ENCODE measurements around the gene SOS1. TPM values are rescaled to one million over a fixed set of nuclear protein-coding genes. Genes with fewer than 3 reads are reported as not detected.

Gene SOS1
- total and polyA plus RNA-seq, 2 of the 13 experiments (the other 11 are each of a cell fraction or from before 2014, with no cell fraction given), result 20.8 to 60.4 TPM

DNA sequence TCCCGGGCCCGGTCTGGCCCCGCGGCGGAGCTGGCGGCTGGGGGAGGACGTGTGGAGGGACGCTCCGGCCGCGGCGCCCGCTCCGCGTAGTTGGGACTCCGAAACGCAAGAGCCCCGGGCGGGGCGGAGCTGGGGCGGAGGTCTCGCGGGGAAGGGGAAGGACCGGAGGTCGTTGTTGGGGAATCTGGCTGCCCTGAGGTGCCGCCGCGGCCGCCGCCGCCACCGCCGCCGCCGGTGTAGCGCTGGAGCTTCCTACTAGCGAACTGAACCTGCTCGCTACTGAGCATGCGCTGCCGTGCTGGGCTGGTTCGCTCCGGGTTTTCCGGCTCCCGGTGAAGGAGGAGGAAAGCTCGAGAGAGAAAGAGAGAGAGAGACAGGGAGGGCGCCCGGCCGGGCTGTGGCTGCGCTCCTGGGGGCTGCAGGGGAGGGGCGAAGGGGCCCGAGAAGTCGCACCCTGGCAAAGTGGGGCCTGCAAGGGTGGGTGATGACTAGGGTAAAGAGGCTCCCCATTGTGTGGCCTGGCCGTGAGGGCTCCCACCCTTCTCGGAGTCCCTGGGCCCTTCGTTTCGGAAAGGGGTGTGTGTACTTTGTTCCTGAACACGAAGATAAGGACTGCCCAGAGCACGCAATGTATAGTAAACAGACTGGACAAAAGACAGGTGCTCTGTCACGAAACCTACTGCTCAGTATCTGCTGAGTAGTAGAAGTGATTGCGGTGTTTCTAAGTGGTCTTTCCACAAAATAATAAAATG, at the start of gene SOS1 (continued):
- TF ChIP-seq ZNF580 (CRISPR knock-in tag; IDR thresholded peaks at IDR 0.05; ENCODE audit: borderline replicate concordance, low read depth) (peak; percentile 94; the same call in 1 of the 2 replicates), ZNF20 (CRISPR knock-in tag; IDR thresholded peaks at IDR 0.05) (no peak), ZNF530 (CRISPR knock-in tag; IDR thresholded peaks at IDR 0.05; ENCODE audit: low read depth) (no peak; the same call in 1 of the 2 replicates), ZNF850 (CRISPR knock-in tag; conservative IDR thresholded peaks at IDR 0.05) (no peak), ZNF777 (CRISPR knock-in tag; IDR thresholded peaks at IDR 0.05) (peak; percentile 2; the same call in 1 of the 2 replicates), SALL2 (CRISPR knock-in tag; IDR thresholded peaks at IDR 0.05) (no peak; the same call in 1 of the 2 replicates), IKZF5 (CRISPR knock-in tag; IDR thresholded peaks at IDR 0.05) (peak; percentile 97), ZXDC (CRISPR knock-in tag; IDR thresholded peaks at IDR 0.05) (peak; percentile 52; the same call in 1 of the 2 replicates), ZNF704 (CRISPR knock-in tag; IDR thresholded peaks at IDR 0.05; ENCODE audit: borderline replicate concordance) (no peak; the same call in 1 of the 2 replicates), ZSCAN21 (CRISPR knock-in tag; IDR thresholded peaks at IDR 0.05; ENCODE audit: borderline replicate concordance) (peak; percentile 86), CBX1 (IDR thresholded peaks at IDR 0.05; ENCODE audit: low read depth) (no peak), ZNF710 (CRISPR knock-in tag; IDR thresholded peaks at IDR 0.05; ENCODE audit: borderline replicate concordance) (peak; percentile 97), FOXK2 (IDR thresholded peaks at IDR 0.05) (peak; percentile 73; the same call in 1 of the 2 replicates), REST (IDR thresholded peaks at IDR 0.05; ENCODE audit: borderline replicate concordance in 1 of 2, low read depth in 1 of 2, low read length in 2 of 2) (peak in 1 of 2 experiments; percentile 73; a peak in 2 of 4 replicates), ZBTB42 (CRISPR knock-in tag; IDR thresholded peaks at IDR 0.05) (peak; percentile 89; the same call in 1 of the 2 replicates), ZNF570 (CRISPR knock-in tag; IDR thresholded peaks at IDR 0.05; ENCODE audit: borderline replicate concordance) (peak; percentile 56; the same call in 1 of the 2 replicates), ONECUT2 (CRISPR knock-in tag; IDR thresholded peaks at IDR 0.05) (0 out of 2 replicates have a peak, but pooled peaks have one; percentile 15)

Data from HepG2 (cell line).